Loucy (cell line): ENCODE results near the gene MYO3B.

Source experiments
- CTCF ChIP-seq: fragments of 200-600 bp; sonication (generic); conservative IDR thresholded peaks from 2 replicates; pipeline ENCODE4 v1.5.1; 2014; ENCODE audit warnings: mild to moderate bottlenecking, antibody characterized with exemption, low read length
- EZH2phosphoT487 ChIP-seq: fragments of 200-600 bp; IDR thresholded peaks from 2 replicates; pipeline ENCODE4 v1.6.1; 2018; ENCODE audit warnings: antibody characterized with exemption, mild to moderate bottlenecking, moderate library complexity, borderline replicate concordance

GRCh38 chr2:170563401-170563800, 385.5 kb downstream of the MYO3B start:
- TF ChIP-seq CTCF (no peak), EZH2phosphoT487 (no peak)
